ENCODE measurements around the gene STIM2. TPM values are rescaled to one million over a fixed set of nuclear protein-coding genes. Genes with fewer than 3 reads are reported as not detected.
"Not testable (repeated sequence)": the region's sequence is repeated elsewhere in the genome, so short reads cannot be mapped to it uniquely, and the experiment has no call there.

Gene STIM2
- 10 to 100 TPM; 19.1 to 38.1 (median 24.6) TPM for polyA plus RNA-seq

DNA sequence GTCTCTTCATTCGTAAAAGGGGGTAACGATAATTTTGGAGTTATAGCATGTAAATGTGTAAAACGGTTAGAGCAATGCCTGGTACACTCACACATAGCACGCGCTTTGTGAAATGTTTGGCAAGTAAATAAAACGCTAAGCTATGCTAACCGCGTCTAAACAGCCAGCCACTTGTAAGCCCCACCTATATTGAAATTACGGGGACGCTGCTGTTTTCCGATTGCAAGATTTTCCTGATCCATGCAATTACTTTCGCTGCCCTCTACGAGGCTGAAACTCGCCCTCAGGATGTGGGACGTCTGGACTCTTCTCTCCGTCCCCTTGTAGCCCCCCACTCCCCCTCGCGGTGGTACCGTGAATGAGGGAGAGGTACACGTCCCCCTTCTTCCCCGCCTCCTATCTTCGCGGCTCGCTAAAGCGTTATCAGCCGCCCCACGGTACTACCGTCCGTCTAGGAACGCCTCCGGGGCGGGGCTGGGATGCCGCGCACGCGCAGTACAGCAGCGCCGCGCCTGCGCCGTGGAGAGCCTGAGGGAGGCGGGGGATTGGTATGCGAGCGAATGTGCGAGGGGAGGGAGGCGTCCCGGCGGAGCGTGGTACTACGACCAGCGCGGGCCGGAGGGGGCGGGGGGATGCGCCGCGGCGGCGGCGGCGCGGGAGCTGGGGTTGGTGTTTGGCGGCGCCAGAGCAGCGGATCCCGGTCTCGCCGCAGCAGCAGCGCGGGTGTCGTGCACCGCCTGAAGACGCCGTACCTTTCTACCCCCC lies at the start of gene STIM2:
TSS of gene STIM2 (plus strand) at position 685 of the 765 bp plus-strand sequence.
- Mint-ChIP-seq H3K27me3 (ENCODE audit: low read depth in 3 of 3) (peaks cover 20 to 32% (median 27%) of the 10 kb centered on the region in 3 donors), H3K9me3 (no peaks in the 10 kb centered on the region), H3K4me3 (peak within 1 kb of the TSS; percentile 98 to 99 (median 99)), H3K27ac (peak within 1 kb of the TSS; percentile 94 to 100 (median 99)), H3K36me3 (no peaks in the 10 kb centered on the region), H3K4me1 (peaks cover 62 to 75% of the 10 kb centered on the region in 2 donors)
- peak; percentile 99 to 100 (median 99) for DNase-seq

GRCh38 chr4:26811571-26811970 lies 49.1 kb upstream of the STIM2 start:
- Mint-ChIP-seq H3K4me3 (peak overlapping the region; percentile 80 to 95 (median 87)), H3K4me1 (peaks cover 48 to 52% of the 10 kb centered on the region in 2 donors), H3K27ac (peak overlapping the region in 5 of 6 donors; percentile 87 to 92 (median 89))
- H3K9me3 Mint-ChIP-seq; DNase-seq; H3K36me3 Mint-ChIP-seq; H3K27me3 Mint-ChIP-seq (ENCODE audit: low read depth in 3 of 3): not testable (repeated sequence)

DNA sequence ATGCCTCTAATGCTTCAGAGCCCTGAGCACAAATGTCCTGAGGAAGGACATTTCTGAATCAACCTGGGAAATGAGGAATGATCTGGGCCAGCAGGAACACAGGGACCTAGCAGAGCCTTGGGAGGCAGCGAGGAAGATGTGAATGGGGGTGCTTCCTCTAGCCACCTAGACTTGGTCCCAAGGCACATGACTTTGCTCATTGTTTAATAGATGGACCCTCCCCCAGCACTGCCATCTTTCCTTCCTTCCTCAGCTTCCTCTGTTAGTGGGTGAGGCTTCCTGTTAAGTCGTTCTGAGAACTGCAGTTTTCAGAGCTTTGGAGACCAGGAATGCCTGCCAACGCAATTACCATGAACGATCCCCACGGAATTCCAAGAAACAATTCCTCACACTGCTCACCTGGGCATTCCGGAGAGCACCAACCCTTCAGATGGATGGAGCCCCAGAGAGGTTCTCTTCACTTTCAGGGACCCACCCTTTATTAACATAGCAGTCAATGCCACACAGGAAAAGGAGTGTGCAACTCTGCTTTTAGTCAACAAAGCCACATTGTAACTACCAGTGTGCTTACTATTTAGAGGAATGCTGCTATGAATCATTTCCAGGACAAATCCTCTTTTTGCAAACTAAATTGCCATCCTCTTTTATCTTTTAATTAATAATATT lies 48.5 kb upstream of the STIM2 start:
- H3K4me3 Mint-ChIP-seq: peak overlapping the region; percentile 80 to 95 (median 87)
- peaks cover 0 to 3% (median 0%) of the 10 kb centered on the region in 6 donors for H3K9me3 Mint-ChIP-seq
- DNase-seq: no peak
- peaks cover 1 to 4% (median 3%) of the 10 kb centered on the region in 3 donors for H3K27me3 Mint-ChIP-seq (ENCODE audit: low read depth in 3 of 3)
- H3K4me1 Mint-ChIP-seq: peaks cover 48 to 52% of the 10 kb centered on the region in 2 donors
- H3K36me3 Mint-ChIP-seq: peaks cover 4 to 7% (median 7%) of the 10 kb centered on the region in 3 donors
- H3K27ac Mint-ChIP-seq: peak overlapping the region; percentile 86 to 92 (median 88)

DNA sequence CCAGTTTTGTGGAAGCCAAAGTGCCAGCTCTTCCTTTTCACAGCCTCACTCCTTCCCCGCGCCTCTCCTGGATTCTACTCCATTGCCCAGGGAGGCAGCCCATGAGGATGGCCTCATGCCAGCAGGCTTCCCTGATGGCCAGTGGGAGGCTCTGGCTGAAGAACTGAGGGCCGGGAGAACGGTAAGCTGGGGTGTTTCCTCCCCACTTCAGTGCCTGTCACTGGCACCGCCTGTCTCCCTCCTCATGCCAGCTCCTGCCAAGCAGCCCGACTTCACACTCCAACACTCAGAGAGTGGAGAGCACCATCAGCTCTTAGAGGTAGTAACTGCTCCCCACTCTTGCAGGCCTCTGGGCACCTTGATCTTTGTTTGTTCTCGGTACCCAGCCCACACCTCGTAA lies 46.9 kb upstream of the STIM2 start:
- Mint-ChIP-seq H3K4me1 (peaks cover 48 to 52% of the 10 kb centered on the region in 2 donors), H3K27ac (peak overlapping the region in 2 of 6 donors; percentile 55 to 67), H3K9me3 (peaks cover 0 to 3% (median 0%) of the 10 kb centered on the region in 6 donors), H3K36me3 (peaks cover 4 to 7% (median 7%) of the 10 kb centered on the region in 3 donors), H3K27me3 (ENCODE audit: low read depth in 3 of 3) (peaks cover 1 to 3% (median 2%) of the 10 kb centered on the region in 3 donors), H3K4me3 (no peak overlapping the region)
- no peak for DNase-seq

DNA sequence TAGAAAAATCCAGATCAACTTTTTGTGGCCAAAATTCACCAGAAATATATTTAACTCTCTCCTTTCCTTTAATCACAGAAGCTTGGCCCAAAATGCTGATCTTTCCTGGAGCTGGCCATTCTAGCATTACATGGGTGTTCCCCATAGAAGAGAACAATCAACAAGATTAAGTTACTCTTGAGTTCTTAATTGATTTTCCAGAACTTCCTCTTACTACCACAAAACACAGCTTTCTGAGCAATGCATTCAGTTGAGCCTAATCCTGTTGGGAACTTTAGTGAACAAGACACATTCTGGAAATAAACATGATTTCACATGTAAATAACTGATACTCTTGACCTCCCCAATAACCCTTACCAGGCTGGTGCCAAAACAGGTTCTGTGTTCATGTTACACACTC lies 45.4 kb upstream of the STIM2 start:
- Mint-ChIP-seq H3K27ac (no peak overlapping the region), H3K4me1 (peaks cover 48 to 59% of the 10 kb centered on the region in 2 donors), H3K4me3 (no peak overlapping the region), H3K9me3 (peaks cover 0 to 3% (median 0%) of the 10 kb centered on the region in 6 donors), H3K27me3 (ENCODE audit: low read depth in 3 of 3) (peaks cover 1 to 3% (median 2%) of the 10 kb centered on the region in 3 donors), H3K36me3 (peaks cover 4 to 14% (median 7%) of the 10 kb centered on the region in 3 donors)
- DNase-seq: no peak

- H3K4me1 Mint-ChIP-seq: peaks cover 43 to 55% of the 10 kb centered on the region in 2 donors
- peaks cover 0 to 3% (median 2%) of the 10 kb centered on the region in 3 donors for H3K27me3 Mint-ChIP-seq (ENCODE audit: low read depth in 3 of 3)
- H3K27ac Mint-ChIP-seq: no peak overlapping the region
- peaks cover 4 to 14% (median 7%) of the 10 kb centered on the region in 3 donors for H3K36me3 Mint-ChIP-seq
- DNase-seq: no peak
- peaks cover 0 to 3% (median 0%) of the 10 kb centered on the region in 6 donors for H3K9me3 Mint-ChIP-seq
- H3K4me3 Mint-ChIP-seq: no peak overlapping the region
Observed at GRCh38 chr4:26815706-26816105, 44.9 kb upstream of the STIM2 start.

GRCh38 chr4:26819026-26819425 lies 41.6 kb upstream of the STIM2 start:
- Mint-ChIP-seq H3K27me3 (ENCODE audit: low read depth in 3 of 3) (peaks cover 0 to 4% (median 3%) of the 10 kb centered on the region in 3 donors), H3K36me3 (peaks cover 7 to 14% (median 11%) of the 10 kb centered on the region in 3 donors), H3K4me3 (no peak overlapping the region), H3K27ac (no peak overlapping the region), H3K9me3 (peaks cover 0 to 5% (median 3%) of the 10 kb centered on the region in 6 donors), H3K4me1 (peaks cover 39 to 50% of the 10 kb centered on the region in 2 donors)
- no peak for DNase-seq

- Mint-ChIP-seq H3K9me3 (peaks cover 0 to 5% (median 3%) of the 10 kb centered on the region in 6 donors), H3K27ac (peak overlapping the region in 2 of 6 donors; percentile 5 to 26), H3K27me3 (ENCODE audit: low read depth in 3 of 3) (peaks cover 0 to 4% (median 3%) of the 10 kb centered on the region in 3 donors), H3K36me3 (peaks cover 7 to 11% (median 11%) of the 10 kb centered on the region in 3 donors), H3K4me3 (no peak overlapping the region), H3K4me1 (peaks cover 38 to 50% of the 10 kb centered on the region in 2 donors)
- no peak for DNase-seq
Observed at GRCh38 chr4:26819478-26820095, 41.1 kb upstream of the STIM2 start.

- no peak overlapping the region for H3K4me3 Mint-ChIP-seq
- DNase-seq: no peak
- peaks cover 0 to 4% (median 3%) of the 10 kb centered on the region in 3 donors for H3K27me3 Mint-ChIP-seq (ENCODE audit: low read depth in 3 of 3)
- peak overlapping the region in 1 of 6 donors; percentile 33 for H3K27ac Mint-ChIP-seq
- H3K36me3 Mint-ChIP-seq: peaks cover 3 to 7% (median 7%) of the 10 kb centered on the region in 3 donors
- H3K9me3 Mint-ChIP-seq: peaks cover 0 to 5% (median 3%) of the 10 kb centered on the region in 6 donors
- H3K4me1 Mint-ChIP-seq: peaks cover 35 to 45% of the 10 kb centered on the region in 2 donors
Observed at GRCh38 chr4:26820346-26820745, 40.3 kb upstream of the STIM2 start.

DNA sequence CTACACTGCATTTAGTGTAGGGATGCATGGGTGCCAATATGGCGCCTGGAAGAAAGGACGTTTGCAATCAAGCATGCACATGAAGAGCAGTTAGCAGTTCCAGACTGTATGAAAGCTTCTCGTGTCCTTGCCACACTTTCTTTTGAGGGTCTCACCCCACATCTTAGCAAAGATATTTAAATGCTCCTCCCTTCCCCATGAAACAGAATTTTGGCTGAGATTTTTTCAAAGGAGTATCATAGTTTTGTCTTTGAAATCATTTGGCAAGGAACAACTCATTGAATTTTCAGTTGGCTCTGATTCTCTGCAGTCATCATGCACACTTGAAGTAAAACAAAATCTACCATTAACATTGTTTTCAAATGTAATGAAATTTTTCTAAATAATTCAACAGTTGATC lies 39.6 kb upstream of the STIM2 start:
- no peak overlapping the region for H3K27ac Mint-ChIP-seq
- no peak for DNase-seq
- no peak overlapping the region for H3K4me3 Mint-ChIP-seq
- H3K9me3 Mint-ChIP-seq: peaks cover 0 to 5% (median 3%) of the 10 kb centered on the region in 6 donors
- peaks cover 3 to 7% (median 7%) of the 10 kb centered on the region in 3 donors for H3K36me3 Mint-ChIP-seq
- H3K4me1 Mint-ChIP-seq: peaks cover 34 to 42% of the 10 kb centered on the region in 2 donors
- H3K27me3 Mint-ChIP-seq (ENCODE audit: low read depth in 3 of 3): peaks cover 0 to 4% (median 3%) of the 10 kb centered on the region in 3 donors

GRCh38 chr4:26821677-26822503 lies 38.8 kb upstream of the STIM2 start:
- no peak for DNase-seq
- peak overlapping the region in 4 of 5 donors; percentile 26 to 86 (median 78) for H3K4me3 Mint-ChIP-seq
- peak overlapping the region in 3 of 6 donors; percentile 46 to 89 (median 53) for H3K27ac Mint-ChIP-seq
- peaks cover 3 to 7% (median 7%) of the 10 kb centered on the region in 3 donors for H3K36me3 Mint-ChIP-seq
- H3K27me3 Mint-ChIP-seq (ENCODE audit: low read depth in 3 of 3): peaks cover 0 to 4% (median 3%) of the 10 kb centered on the region in 3 donors
- peaks cover 0 to 5% (median 3%) of the 10 kb centered on the region in 6 donors for H3K9me3 Mint-ChIP-seq
- H3K4me1 Mint-ChIP-seq: peaks cover 34 to 42% of the 10 kb centered on the region in 2 donors

DNA sequence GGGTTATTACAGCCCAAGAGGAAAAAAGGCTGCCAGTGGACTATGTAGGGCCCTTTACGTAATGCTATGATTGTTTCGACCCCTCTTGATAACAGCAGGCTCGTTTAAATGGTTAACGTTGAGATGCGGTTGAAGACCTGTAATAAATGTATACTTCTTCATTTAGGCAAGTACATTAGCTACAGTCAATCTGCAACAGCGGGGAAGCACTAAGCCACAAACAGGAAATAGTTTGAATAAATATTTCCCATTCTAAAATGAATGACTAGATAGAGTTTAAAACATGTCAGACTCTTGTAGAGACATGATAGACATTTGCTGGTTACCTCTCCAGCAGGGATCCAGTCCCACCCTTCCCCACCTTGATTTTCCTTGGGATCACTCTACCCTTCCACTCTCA lies 38.1 kb upstream of the STIM2 start:
- H3K27me3 Mint-ChIP-seq (ENCODE audit: low read depth in 3 of 3): peaks cover 0 to 6% (median 3%) of the 10 kb centered on the region in 3 donors
- H3K4me3 Mint-ChIP-seq: peak overlapping the region; percentile 26 to 86 (median 76)
- peaks cover 0 to 5% (median 3%) of the 10 kb centered on the region in 6 donors for H3K9me3 Mint-ChIP-seq
- DNase-seq: peak; percentile 21 to 32 (median 26)
- H3K4me1 Mint-ChIP-seq: peaks cover 34 to 42% of the 10 kb centered on the region in 2 donors
- peak overlapping the region; percentile 58 to 91 (median 80) for H3K27ac Mint-ChIP-seq
- H3K36me3 Mint-ChIP-seq: peaks cover 3 to 7% (median 4%) of the 10 kb centered on the region in 3 donors
